GM12891 (cell line): ENCODE measurements around the gene SLC27A3.

Experiments used
- PAX5 ChIP-seq: IDR thresholded peaks from 2 replicates; pipeline ENCODE4 v1.6.1; 2011; ENCODE audit warnings: low read length, moderate library complexity, mild to moderate bottlenecking; ENCODE audit not compliant: insufficient read depth, severe bottlenecking
- POLR2A ChIP-seq: IDR thresholded peaks from 2 replicates; pipeline ENCODE4 v1.6.1; 2011; ENCODE audit warnings: low read depth, low read length, control low read depth
- POLR2AphosphoS5 ChIP-seq: IDR thresholded peaks from 2 replicates; pipeline ENCODE4 v1.6.1; 2011; ENCODE audit warnings: low read depth, low read length, control low read depth
- POU2F2 ChIP-seq: IDR thresholded peaks from 2 replicates; pipeline ENCODE4 v1.6.1; 2011; ENCODE audit warnings: low read depth, mild to moderate bottlenecking, control low read depth, low read length, moderate library complexity
- TAF1 ChIP-seq: IDR thresholded peaks from 2 replicates; pipeline ENCODE4 v1.6.1; 2011; ENCODE audit warnings: low read depth, low read length, control low read depth

DNA sequence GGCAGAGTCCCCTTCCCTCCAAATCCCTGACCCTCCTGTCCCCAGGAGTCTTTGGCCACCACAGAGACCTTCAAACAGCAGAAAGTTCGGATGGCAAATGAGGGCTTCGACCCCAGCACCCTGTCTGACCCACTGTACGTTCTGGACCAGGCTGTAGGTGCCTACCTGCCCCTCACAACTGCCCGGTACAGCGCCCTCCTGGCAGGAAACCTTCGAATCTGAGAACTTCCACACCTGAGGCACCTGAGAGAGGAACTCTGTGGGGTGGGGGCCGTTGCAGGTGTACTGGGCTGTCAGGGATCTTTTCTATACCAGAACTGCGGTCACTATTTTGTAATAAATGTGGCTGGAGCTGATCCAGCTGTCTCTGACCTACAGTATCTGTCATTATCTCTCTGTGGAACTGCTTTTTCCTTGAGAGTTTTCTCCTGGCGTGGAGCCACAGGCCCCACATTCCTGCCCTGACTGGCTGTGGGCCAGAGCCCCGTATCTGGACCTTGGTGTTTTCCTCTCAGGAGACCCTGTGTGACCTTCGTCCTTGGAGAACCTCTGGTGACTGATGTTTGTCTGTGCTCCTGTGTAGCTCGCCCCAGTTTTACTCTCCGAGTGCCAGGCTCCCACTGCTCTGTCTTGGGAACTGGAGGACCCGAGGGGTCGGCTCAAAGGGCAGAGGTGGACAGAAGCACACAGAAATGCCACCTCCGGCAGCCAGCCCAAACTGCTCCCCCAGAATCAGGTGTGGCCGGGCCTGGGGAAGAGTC lies 4.8 kb downstream of the SLC27A3 start:
- TF ChIP-seq POLR2AphosphoS5 (no peak), POLR2A (no peak), POU2F2 (no peak), TAF1 (no peak), PAX5 (no peak)
